GM19193 (cell line): ENCODE results near the gene SHISAL2A.

Experiments
- POLR2A ChIP-seq: IDR thresholded peaks from 4 replicates; pipeline ENCODE4 v1.6.1; 2011; ENCODE audit not compliant: insufficient read depth, insufficient read length; ENCODE audit errors: extremely low read depth

SHISAL2A gene

DNA sequence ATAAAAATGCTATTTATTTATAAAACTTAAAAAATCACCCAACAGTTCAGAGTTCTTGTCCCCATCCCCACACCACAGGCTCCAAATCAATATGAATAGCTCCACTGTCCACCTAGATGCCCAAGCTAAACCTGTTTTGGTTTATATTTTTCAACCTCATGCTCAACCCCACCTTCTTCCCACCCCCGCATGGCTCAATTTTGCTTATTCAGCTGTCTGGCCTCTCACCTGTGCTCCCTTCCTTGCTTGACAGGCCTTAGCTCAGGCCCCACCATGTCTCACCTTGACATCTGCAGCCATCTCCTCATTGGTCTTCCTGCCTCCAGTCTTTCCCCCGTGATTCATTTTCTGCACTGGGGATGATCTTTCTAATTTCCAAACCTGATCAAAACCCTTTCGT is 47.4 kb downstream of the SHISAL2A start:
- no peak for TF ChIP-seq POLR2A

DNA sequence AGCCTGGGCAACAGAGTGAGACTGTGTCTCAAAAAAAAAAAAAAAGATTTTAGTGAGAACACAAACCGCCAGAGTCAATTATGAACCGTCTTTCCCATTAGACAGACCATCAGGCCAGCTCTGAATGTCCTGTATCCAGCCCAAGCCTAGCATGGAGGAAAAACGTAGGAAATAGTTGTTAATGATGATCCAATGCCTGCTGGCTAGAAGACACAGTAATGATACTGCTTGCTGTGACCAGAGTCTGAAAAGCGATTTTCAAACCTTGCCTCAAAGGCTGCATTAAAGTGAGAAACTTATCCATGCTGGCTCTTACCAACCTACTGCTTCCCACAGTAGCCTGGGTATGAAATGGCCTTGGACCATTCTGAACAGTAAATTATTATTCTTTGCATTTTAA is 48.2 kb downstream of the SHISAL2A start:
- TF ChIP-seq POLR2A, result no peak

DNA sequence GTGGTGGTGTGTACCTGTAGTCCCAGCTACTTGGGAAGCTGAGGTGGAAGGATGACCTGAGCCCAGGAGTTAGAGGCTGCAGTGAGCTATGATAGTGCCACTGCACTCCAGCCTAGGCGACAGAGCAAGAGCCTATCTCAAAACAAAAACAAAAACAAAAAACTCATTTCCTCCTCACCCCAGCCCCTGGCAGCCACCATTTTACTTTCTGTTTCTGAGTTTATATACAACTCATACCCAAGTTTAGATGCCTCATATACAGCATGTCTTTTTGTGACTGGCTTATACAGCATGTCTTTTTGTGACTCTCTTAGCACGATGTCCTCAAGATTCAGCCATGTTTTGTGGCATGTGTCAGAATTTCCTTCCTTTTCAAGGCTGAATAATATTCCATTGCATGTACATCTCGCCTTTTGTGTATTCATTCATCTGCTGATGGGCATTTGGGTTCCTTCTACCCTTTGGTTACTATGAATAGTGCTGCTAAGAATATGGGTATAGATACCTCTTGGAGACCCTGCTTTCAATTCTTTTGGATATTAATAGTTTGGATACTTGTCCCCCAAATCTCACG is 50.5 kb downstream of the SHISAL2A start:
- no peak for TF ChIP-seq POLR2A

DNA sequence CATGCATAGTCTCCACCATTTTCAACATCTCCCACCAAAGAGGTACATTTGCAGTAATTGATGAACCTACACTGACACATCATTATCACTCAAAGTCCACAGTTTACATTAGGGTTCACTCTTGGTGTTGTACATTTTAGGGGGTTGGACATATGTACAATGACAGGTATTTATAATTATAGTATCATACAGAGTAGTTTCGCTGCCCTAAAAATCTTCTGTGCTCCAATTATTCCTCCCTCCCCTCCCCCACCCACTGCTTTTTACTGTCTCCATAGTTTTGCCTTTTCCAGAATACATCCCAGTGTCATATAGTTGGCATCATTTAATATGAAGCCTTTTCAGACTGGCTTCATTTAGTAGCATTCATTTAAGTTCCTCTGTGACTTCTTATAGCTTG is 51.6 kb downstream of the SHISAL2A start:
- TF ChIP-seq POLR2A, result no peak

DNA sequence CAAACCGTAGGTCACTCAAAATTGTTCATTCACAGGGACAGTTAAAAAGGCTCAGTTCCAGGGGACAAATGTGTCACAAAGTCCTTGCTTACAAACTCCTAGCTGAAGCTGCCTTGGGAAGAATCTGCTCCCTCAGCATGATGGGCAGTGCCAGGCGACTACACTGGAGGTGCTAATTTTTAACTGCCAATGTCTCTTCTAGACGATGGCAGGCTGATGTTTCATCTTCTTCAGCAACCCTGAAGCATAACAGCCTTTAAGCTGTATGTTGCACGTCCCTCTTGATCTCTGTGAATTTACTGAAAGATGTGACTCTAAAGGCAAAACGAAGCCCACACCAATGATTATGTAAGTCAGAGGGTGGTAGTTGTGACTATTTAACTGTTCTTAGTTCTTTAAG is 53.9 kb downstream of the SHISAL2A start:
- TF ChIP-seq POLR2A, result no peak

DNA sequence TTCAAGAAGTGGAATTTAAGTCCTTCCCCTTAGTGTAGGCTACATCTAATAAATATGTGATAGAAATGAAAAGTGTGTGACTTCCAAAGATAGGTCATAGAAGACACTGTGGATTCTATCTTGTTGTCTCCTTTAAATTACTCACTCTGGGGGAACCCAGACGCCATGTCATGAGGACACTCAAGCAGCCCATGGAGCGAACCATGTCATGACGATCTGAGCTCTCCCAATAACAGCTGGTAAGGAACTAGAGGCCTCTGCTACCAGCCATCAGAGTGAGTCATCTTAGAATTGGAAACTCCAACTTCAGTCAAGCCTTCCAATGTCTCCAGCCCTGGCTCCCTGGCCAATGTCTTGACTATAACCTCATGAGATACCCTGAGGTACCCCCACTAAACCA is 58.9 kb downstream of the SHISAL2A start:
- no peak for TF ChIP-seq POLR2A

DNA sequence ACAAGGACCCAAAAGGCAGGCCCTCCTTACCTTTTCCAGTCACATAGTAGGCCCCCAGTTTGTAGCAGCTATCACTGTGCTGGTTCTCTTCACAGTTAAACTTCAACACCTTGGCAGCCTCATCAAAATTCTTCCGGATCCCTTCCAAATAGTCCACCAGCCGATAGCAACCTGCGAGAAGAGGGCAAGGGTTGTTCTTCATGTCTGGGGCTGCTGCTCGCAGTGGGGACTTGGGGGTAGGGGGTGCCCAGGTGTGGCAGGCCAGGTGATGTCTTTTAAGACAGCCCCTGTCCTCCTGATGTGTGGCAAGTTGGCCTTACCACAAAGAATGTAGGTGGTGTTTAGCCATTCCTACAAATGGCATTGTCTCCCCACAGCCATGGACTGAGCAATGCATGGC is 59.7 kb downstream of the SHISAL2A start:
- no peak for TF ChIP-seq POLR2A

DNA sequence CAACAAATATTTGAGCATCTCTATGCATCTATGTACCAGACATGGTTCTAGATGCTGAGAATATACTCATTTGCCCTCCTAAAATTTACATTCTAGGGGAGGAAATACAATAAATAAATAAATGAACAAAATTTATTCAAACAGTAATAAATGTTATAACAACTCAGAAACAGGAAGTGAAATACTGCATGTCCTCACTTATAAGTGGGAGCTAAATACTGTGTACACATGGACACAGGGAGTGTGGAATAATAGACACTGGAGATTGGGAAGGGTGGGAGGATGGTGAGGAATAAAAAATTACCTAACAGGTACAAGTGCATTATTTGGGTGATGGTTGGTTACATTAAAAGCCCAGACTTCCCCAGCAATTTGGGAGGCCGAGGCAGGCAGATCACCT is 60.9 kb downstream of the SHISAL2A start:
- TF ChIP-seq POLR2A, result no peak

DNA sequence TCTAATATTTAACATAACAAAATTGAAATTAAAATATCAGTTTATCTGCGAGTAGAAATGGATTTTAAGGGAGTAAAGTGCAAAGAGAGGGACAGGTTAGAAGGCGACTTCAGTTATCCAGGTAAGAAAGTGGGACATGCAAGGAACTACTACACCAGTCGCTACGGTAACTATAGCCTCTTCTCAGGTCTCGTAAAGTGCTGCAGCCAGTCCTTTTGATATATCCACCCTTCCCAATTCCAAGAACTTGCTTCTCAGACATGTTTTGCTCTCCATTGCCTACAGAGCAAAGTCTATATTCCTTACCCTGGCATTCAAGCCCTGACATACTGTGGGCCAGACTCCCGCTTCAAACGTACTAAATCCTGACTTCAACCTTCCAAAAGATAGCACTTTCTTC is 62.7 kb downstream of the SHISAL2A start:
- TF ChIP-seq POLR2A, result no peak

DNA sequence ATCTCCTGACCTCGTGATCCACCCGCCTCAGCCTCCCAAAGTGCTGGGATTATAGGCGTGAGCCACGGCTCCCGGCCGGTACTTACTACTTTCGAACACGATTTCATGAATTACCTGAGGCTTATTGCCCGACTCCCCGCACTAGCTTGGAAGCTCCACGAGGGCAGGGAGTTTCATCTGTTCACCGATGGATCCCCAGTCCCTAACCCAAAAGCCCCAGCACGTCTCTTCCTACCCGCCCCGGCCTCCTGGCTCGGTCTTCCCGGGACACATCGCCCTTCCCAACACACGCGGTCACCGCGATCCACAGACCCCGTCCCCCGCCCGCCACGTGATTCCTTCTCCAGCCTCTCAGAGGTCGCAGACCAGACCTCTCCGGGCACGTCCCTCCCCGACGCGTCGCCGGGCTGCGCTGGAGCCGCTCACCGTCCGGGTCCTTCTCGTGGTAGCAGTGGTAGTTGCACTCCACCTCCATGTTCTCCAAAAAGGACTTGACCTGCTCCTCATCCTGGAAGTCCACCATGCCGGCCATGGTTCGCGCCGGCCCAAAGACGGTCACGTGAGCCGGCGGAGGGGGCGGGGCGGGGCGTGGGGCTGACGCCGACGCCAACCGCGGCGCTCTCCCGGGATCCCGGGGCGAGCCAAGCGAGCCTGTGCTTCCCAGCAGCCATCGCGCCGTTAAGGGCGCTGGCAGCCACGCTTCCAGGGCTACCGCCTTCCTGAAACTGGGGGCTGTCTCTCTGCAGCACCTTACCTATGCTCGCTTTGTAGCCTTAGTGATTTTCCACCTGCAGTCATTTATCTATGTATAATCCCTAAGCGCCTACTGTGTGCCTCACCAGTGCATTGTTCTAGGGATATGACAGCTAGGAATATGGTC is 65.1 kb downstream of the SHISAL2A start, which contains the start of gene COA7:
Gene COA7 (minus strand): TSS at position 553 of the 880 bp plus-strand sequence. CDS start 21 bp downstream, at position 532.
- TF ChIP-seq POLR2A, result peak; percentile 64

DNA sequence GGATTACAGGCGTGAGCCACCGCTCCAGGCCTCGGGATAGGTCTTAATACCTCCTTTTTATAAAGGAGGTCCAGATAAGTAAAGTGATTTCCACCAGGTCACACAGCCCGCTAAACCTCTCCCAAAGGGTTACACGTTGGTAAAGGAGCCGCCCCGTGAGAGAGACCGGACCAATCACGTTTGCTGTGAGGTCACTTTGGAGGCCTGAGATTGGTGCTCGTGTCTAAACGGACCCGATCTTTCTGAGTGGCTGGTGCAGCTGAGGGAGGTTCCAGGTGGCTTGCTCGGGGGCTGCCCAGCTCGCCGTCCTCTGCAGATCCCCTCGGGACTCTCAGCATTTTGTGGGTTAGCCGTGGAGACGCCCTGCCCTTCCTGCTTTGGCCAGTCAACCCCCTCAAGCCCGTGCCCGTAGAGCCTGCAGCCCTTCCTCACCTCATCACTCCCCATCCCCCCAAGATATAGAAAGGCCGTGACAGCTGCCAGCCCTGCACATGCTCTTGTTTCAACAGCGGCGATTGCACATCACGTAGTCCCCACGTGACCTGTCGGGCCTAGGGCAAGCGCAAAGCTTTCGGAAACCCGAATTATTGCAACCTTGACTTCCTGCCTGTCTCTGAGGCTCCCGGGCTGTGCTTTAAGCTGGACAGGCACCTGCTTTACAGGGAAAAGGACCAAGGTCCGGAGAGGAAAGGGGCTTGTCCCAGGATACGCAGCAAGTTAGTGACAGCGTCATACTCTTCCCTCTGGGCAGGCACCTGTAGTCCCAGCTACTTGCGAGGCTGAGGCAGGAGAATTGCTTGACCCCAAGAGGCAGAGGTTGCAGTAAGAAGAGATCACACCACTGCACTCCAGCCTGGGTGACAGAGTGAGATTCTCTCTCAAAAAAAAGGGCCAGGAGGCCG is 70.2 kb downstream of the SHISAL2A start:
- no peak for TF ChIP-seq POLR2A

DNA sequence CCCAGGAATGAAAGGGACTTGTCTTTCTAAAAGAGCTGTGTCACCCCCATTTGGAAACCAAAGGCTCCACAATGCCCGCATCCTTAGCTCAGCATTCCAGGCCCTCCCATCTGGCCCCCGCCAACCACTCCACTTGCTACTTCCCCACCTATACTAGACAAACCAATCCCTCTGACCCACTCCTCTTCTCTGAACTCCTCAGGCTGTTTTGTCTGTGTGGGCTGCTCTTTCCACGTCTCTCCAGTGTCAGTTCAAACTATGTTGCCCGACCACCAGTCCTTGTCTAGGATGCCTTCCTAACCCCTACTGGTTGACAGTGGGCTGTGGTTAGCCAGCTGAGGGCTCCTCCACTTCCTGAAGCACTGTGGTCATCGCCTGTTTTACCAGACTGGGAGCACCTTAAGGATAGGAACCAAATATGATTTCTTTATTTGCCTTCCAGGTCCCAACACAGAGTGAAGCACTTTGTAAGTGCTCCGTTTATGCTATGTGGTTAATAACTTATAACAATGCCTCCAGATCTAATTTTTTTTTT is 73.2 kb downstream of the SHISAL2A start:
- no peak for TF ChIP-seq POLR2A
